Measurements from ENCODE around the gene NSMF. TPM values are rescaled to one million over a fixed set of nuclear protein-coding genes. Genes with fewer than 3 reads are reported as not detected.

The NSMF gene
- total RNA-seq, 1 experiment from 2014 or later = 73.4 TPM

DNA sequence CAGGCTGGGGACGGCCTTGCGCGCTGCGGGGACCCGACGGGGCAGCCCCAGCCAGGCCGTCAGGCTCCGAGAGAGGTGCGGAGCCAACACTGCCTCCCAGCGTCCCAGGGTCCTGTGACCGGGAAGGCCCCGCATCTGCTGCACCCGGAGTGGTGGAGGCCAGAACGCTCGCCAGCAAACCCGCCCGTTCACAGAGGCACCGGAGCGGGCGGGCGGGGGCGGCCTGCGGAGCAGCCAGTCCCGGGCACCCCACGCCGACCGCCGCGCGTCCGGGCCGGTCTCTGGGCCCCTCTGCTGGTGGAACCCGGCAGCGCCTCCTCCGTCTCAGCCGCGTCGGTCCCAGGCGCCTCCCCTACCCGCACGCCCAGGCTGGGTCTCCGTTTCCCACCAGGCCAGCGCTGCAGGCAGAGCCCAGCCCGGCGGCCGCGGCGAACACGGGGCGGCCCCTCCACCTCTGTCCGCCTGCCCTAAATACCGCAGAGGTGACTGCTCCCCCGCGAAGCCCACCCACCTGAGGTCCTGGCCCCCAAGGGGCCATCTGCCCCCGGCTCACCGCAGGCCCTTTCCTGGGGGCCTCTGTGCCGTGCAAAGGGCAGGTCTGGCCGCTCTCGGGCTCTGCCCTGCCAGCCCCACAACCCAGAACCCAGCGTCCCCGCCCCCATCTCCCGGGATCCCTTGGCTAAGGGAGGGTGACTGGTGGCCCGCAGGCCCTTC, 52.1 kb downstream of the NSMF start:
- no TSS peak for BruUV-seq (replicated peaks)
- peak in 1 of 2 experiments; percentile 26 for DNase-seq
- Histone ChIP-seq H3K27ac (no peak overlapping the region), H3K4me3 (no peak overlapping the region), H3K79me2 (ENCODE audit: low read depth) (0 out of 2 replicates have a peak, but pooled peaks cover 5% of the 10 kb centered on the region), H3K36me3 (ENCODE audit: low read depth) (no peaks in the 10 kb centered on the region), H3K4me2 (no peak overlapping the region), H3K9me2 (ENCODE audit: insufficient read depth) (no peaks in the 10 kb centered on the region), H3K27me3 (ENCODE audit: insufficient read depth, low read depth) (no peaks in the 10 kb centered on the region), H3K4me1 (replicated peaks; ENCODE audit: insufficient read depth) (peaks cover 21% of the 10 kb centered on the region), H4K20me1 (ENCODE audit: insufficient read depth) (no peaks in the 10 kb centered on the region), H3F3A (ENCODE audit: insufficient read depth, low read depth) (peaks cover 4% of the 10 kb centered on the region; the same call in 1 of the 2 replicates), H2AFZ (no peak overlapping the region), H3K9me3 (ENCODE audit: insufficient read depth, low read depth) (no peaks in the 10 kb centered on the region)
- ChIA-PET CTCF (no interaction called here), POLR2A (ENCODE audit: unreplicated experiment) (no interaction called here)
- TF ChIP-seq, protein P1, sequence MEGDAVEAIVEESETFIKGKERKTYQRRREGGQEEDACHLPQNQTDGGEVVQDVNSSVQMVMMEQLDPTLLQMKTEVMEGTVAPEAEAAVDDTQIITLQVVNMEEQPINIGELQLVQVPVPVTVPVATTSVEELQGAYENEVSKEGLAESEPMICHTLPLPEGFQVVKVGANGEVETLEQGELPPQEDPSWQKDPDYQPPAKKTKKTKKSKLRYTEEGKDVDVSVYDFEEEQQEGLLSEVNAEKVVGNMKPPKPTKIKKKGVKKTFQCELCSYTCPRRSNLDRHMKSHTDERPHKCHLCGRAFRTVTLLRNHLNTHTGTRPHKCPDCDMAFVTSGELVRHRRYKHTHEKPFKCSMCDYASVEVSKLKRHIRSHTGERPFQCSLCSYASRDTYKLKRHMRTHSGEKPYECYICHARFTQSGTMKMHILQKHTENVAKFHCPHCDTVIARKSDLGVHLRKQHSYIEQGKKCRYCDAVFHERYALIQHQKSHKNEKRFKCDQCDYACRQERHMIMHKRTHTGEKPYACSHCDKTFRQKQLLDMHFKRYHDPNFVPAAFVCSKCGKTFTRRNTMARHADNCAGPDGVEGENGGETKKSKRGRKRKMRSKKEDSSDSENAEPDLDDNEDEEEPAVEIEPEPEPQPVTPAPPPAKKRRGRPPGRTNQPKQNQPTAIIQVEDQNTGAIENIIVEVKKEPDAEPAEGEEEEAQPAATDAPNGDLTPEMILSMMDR (conservative IDR thresholded peaks at IDR 0.05) = no peak
- TF ChIP-seq EZH2 (IDR thresholded peaks at IDR 0.05; ENCODE audit: low read depth) = no peak
- intact Hi-C loops (cut with micrococcal nuclease; ENCODE audit: unreplicated experiment) = no loop called here

DNA sequence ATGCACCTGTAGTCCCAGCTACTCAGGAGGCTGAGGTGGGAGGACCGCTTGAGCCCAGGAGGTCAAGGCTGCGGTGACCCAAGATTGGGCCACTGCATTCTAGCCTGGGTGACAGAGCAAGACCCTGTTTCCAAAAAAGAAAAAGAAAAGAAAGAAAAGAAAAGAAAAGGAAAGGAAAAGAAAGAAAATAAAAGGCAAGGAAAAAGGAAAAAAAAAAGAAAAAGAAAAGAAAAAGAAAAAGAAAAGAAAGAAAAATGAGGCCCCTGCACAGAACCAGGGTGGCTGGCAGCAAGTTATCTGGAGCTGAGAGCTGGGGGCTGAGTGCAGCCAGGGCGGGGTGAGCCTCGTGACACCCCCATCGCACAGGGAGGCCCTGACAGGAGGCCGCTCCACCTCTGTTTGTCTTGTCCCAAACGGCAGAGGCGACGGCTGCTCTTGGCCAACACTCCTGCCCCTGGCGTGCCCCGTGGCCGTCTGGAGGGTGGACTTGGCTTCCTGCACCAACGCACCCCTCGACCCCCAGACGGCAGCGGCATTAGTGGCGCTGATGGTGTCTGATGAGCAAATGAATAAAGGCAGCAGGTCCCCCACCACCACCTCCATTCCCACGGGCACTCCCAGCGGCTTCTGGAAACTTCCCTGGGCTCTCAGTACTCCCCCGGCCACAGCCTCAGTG, 52.9 kb downstream of the NSMF start:
- CTCF ChIA-PET = no interaction called here
- peaks cover 4% of the 10 kb centered on the region; the same call in 1 of the 2 replicates for H3F3A ChIP-seq (ENCODE audit: insufficient read depth, low read depth)
- no peak overlapping the region for H3K27ac ChIP-seq
- BruUV-seq (replicated peaks) = no TSS peak
- peaks cover 15% of the 10 kb centered on the region for H3K4me1 ChIP-seq (replicated peaks; ENCODE audit: insufficient read depth)
- H3K4me2 ChIP-seq = 0 out of 2 replicates have a peak overlapping the region, but pooled peaks have one; percentile 2
- no peak overlapping the region for H2AFZ ChIP-seq
- H3K79me2 ChIP-seq (ENCODE audit: low read depth) = 0 out of 2 replicates have a peak, but pooled peaks cover 4% of the 10 kb centered on the region
- H4K20me1 ChIP-seq (ENCODE audit: insufficient read depth) = no peaks in the 10 kb centered on the region
- no peaks in the 10 kb centered on the region for H3K9me2 ChIP-seq (ENCODE audit: insufficient read depth)
- POLR2A ChIA-PET (ENCODE audit: unreplicated experiment) = no interaction called here
- DNase-seq = no peak
- no peaks in the 10 kb centered on the region for H3K36me3 ChIP-seq (ENCODE audit: low read depth)
- H3K27me3 ChIP-seq (ENCODE audit: insufficient read depth, low read depth) = no peaks in the 10 kb centered on the region
- no peak overlapping the region for H3K4me3 ChIP-seq
- H3K9me3 ChIP-seq (ENCODE audit: insufficient read depth, low read depth) = no peaks in the 10 kb centered on the region
- intact Hi-C loops (cut with micrococcal nuclease; ENCODE audit: unreplicated experiment) = no loop called here
- TF ChIP-seq EZH2 (IDR thresholded peaks at IDR 0.05; ENCODE audit: low read depth) = no peak
- TF ChIP-seq, protein P1 (conservative IDR thresholded peaks at IDR 0.05) = no peak

DNA sequence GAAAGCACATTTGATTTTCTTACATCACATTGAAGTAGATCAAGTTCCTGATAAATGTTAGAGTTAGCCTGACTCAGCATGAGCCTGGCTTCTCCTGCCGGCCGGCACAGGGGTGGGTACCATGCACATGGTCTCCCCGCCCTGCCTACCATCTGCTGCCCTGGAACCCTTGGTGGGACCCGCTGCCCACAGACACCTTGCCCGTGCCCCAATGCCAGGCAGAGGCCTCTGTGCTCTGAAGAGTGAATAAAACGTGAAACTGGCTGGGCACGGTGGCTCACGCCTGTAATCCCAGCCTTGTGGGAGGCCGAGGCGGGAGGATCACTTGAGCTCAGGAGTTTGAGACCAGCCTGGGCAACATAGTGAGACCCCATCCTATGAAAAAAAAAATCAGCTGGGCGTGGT, 53.5 kb downstream of the NSMF start:
- H3K9me3 ChIP-seq (ENCODE audit: insufficient read depth, low read depth) = no peaks in the 10 kb centered on the region
- H3K27ac ChIP-seq = no peak overlapping the region
- BruUV-seq (replicated peaks) = no TSS peak
- H3K4me3 ChIP-seq = no peak overlapping the region
- H3K27me3 ChIP-seq (ENCODE audit: insufficient read depth, low read depth) = no peaks in the 10 kb centered on the region
- H4K20me1 ChIP-seq (ENCODE audit: insufficient read depth) = no peaks in the 10 kb centered on the region
- H3K9me2 ChIP-seq (ENCODE audit: insufficient read depth) = no peaks in the 10 kb centered on the region
- H3K4me1 ChIP-seq (replicated peaks; ENCODE audit: insufficient read depth) = peaks cover 11% of the 10 kb centered on the region
- H3K36me3 ChIP-seq (ENCODE audit: low read depth) = no peaks in the 10 kb centered on the region
- no peak for DNase-seq
- intact Hi-C loops (cut with micrococcal nuclease; ENCODE audit: unreplicated experiment) = no loop called here
- peaks cover 4% of the 10 kb centered on the region; the same call in 1 of the 2 replicates for H3F3A ChIP-seq (ENCODE audit: insufficient read depth, low read depth)
- CTCF ChIA-PET = no interaction called here
- H3K4me2 ChIP-seq = 0 out of 2 replicates have a peak overlapping the region, but pooled peaks have one; percentile 2
- POLR2A ChIA-PET (ENCODE audit: unreplicated experiment) = interaction anchor here (0.6 kb wide), 1 partner anchor 40 kb away, joined by 3 read pairs; no protein-coding TSS in a partner anchor
- TF ChIP-seq, protein P1 (conservative IDR thresholded peaks at IDR 0.05) = no peak
- TF ChIP-seq EZH2 (IDR thresholded peaks at IDR 0.05; ENCODE audit: low read depth) = no peak
- H2AFZ ChIP-seq = no peak overlapping the region
- no peaks in the 10 kb centered on the region for H3K79me2 ChIP-seq (ENCODE audit: low read depth)
